Left ventricle myocardium inferior (tissue), 1 donor: ENCODE data around the gene C1QTNF3. TPM values are rescaled to one million over a fixed set of nuclear protein-coding genes. Genes with fewer than 3 reads are reported as not detected.

Source experiments
- DNase-seq: peaks from one replicate; pipeline ENCODE4 v3.0.0-alpha.2; 2020
- H3K27ac ChIP-seq: fragments of 200-600 bp; replicated peaks from 2 replicates; pipeline ENCODE4 v1.8.0; 2021
- H3K27me3 ChIP-seq: fragments of 200-600 bp; 2 replicates; pipeline ENCODE4 v1.8.0; 2021; ENCODE audit warnings: low read depth
- H3K36me3 ChIP-seq: fragments of 200-600 bp; 2 replicates; pipeline ENCODE4 v1.8.0; 2021
- H3K4me1 ChIP-seq: fragments of 200-600 bp; 2 replicates; pipeline ENCODE4 v1.8.0; 2021
- H3K4me3 ChIP-seq: fragments of 200-600 bp; 2 replicates; pipeline ENCODE4 v1.8.0; 2021; ENCODE audit warnings: mild to moderate bottlenecking, moderate library complexity
- H3K9me3 ChIP-seq: fragments of 200-600 bp; replicated peaks from 2 replicates; pipeline ENCODE4 v1.8.0; 2021
- intact Hi-C: fragments of 100-400 bp; cut with micrococcal nuclease; formaldehyde crosslinking; loops from one replicate; pipeline ENCODE4 v1.11.0; 2022
- total RNA-seq: library from RNA; stranded (reverse); fragmentation: NEBNext Ultra II Directional; extraction: Animal tissue kit (Norgen Biotek cat#: 25700); gene quantifications from one replicate; pipeline ENCODE4 v1.2.1, GENCODE V29; 2021
- TF ChIP-seq, protein P1 (sequence below): fragments of 200-600 bp; IDR thresholded peaks from 2 replicates; pipeline ENCODE4 v1.8.0; 2021; ENCODE audit warnings: antibody characterized with exemption, mild to moderate bottlenecking, borderline replicate concordance
- donor health status: DM: no; HTN: yes; CAD: no; lungs with severe emphysema.

C1QTNF3 gene
- total RNA-seq, 1 donor from 2014 or later = 0.49 TPM

DNA sequence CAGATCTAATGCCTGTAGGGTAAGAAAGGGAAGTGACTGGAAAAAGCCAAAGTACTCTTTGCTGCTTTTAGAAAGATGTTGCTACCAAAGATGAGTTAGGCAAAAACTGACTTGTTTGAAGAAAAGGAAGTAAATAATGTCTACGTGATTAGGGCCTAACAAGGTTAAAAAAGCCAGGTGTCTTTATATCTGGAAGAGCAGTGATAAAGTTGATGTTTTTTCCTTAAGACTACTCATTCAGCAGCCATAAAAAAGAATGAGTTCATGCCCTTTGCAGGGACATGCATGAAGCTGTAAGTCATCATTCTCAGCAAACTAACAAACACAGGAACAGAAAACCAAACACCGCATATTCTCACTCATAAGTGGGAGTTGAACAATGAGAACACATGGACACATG is 21.7 kb downstream of the C1QTNF3 start:
- TF ChIP-seq, protein P1, sequence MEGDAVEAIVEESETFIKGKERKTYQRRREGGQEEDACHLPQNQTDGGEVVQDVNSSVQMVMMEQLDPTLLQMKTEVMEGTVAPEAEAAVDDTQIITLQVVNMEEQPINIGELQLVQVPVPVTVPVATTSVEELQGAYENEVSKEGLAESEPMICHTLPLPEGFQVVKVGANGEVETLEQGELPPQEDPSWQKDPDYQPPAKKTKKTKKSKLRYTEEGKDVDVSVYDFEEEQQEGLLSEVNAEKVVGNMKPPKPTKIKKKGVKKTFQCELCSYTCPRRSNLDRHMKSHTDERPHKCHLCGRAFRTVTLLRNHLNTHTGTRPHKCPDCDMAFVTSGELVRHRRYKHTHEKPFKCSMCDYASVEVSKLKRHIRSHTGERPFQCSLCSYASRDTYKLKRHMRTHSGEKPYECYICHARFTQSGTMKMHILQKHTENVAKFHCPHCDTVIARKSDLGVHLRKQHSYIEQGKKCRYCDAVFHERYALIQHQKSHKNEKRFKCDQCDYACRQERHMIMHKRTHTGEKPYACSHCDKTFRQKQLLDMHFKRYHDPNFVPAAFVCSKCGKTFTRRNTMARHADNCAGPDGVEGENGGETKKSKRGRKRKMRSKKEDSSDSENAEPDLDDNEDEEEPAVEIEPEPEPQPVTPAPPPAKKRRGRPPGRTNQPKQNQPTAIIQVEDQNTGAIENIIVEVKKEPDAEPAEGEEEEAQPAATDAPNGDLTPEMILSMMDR = no peak
- intact Hi-C loops = no loop called here
- Histone ChIP-seq H3K4me3 (no peak overlapping the region), H3K9me3 (no peaks in the 10 kb centered on the region), H3K27ac (peak overlapping the region; percentile 35), H3K27me3 (no peaks in the 10 kb centered on the region), H3K4me1 (peaks cover 12% of the 10 kb centered on the region), H3K36me3 (peaks cover 11% of the 10 kb centered on the region)
- no peak for DNase-seq

DNA sequence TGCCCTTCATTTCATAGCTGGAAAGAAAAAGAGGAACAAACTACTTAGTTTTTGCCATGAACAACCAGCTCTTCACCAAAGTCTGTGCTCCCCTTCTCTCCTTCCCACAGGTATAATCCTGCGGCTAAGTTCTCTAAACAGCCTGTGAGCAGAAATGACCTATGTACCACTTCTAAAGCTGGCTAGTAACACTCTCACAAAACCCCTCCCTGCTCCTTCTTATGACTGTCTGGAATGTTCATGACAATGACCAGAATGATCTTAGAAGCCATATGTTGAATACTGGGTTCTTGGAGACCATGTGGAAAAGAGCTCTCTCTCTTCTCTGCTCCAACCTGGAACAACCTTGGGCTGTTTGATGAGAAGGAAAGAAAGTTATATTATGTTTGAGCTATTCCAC is 22.3 kb downstream of the C1QTNF3 start:
- intact Hi-C loops = no loop called here
- Histone ChIP-seq H3K9me3 (no peaks in the 10 kb centered on the region), H3K36me3 (peaks cover 11% of the 10 kb centered on the region)

DNA sequence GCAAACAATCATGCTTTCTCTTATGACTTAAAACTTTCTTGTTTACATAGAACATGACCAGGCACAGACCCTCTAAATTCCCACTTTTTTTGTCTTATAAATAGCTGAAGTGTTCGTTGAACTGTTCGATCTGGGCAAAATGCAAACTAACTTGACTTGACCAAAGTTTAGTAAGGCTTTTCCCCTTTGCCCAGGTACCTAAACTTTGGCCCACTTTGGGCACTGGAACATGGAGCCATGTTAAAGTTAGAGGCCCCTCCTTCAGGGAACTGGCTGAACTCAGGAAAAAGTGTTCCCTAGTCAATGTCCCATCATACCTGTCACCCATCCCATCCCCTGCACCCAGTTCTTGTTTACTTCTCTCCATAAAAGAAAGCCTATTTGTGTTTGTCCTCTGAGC is 25.8 kb downstream of the C1QTNF3 start:
- no peak overlapping the region for H3K4me3 ChIP-seq
- peaks cover 11% of the 10 kb centered on the region for H3K36me3 ChIP-seq
- TF ChIP-seq, protein P1 = no peak
- no peak overlapping the region for H3K27ac ChIP-seq
- intact Hi-C loops = no loop called here
- no peak for DNase-seq
- H3K4me1 ChIP-seq = peaks cover 18% of the 10 kb centered on the region
- H3K27me3 ChIP-seq = no peaks in the 10 kb centered on the region
- no peaks in the 10 kb centered on the region for H3K9me3 ChIP-seq

More for the DNA sequence above, 22.3 kb downstream of the C1QTNF3 start:
- TF ChIP-seq, protein P1 = no peak
- Histone ChIP-seq H3K27me3 (no peaks in the 10 kb centered on the region), H3K4me3 (no peak overlapping the region), H3K27ac (no peak overlapping the region), H3K4me1 (peaks cover 12% of the 10 kb centered on the region)
- no peak for DNase-seq

DNA sequence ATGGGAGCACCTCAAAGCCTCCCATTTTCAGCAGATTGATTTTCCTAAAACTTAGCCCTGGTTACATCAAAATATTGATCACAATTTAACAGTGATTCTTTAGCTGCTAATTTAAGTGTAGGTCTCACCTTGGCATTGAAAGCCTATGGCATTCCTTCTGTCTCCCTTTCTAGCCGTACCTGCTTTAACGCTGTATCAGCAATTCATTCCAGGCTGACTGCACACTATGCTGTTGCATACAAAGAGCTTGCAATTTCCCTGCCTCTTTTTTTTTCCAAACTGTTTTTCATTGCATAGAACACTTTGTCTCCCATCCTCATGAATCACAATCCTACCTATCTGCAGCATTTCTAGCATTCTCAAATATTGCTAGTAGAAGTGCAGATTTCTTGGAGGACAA is 26.3 kb downstream of the C1QTNF3 start:
- Histone ChIP-seq H3K36me3 (peaks cover 11% of the 10 kb centered on the region), H3K4me3 (no peak overlapping the region), H3K27me3 (no peaks in the 10 kb centered on the region), H3K27ac (no peak overlapping the region), H3K9me3 (no peaks in the 10 kb centered on the region), H3K4me1 (peaks cover 14% of the 10 kb centered on the region)
- no peak for DNase-seq
- TF ChIP-seq, protein P1 = no peak
- intact Hi-C loops = no loop called here

DNA sequence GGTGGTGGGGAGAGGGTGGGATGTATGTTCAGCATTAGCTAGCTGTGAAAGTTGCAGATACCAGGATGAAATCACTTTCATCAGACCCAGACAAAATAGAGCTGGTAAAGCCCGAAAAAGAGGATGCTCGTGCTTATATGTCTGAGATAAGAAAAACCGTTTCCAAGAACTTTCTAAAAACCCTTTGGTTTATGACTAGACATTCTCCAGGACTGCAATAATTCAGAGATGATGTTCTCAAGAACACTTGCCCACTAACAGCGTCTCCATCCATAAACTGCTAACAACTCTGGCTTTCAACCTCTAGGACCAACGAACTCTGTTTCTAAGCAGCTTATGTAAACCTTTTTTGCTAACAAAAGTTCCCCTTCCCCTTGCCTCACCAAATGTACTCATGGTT is 26.8 kb downstream of the C1QTNF3 start:
- peaks cover 11% of the 10 kb centered on the region for H3K36me3 ChIP-seq
- H3K4me3 ChIP-seq = no peak overlapping the region
- DNase-seq = no peak
- peaks cover 9% of the 10 kb centered on the region for H3K4me1 ChIP-seq
- H3K27me3 ChIP-seq = no peaks in the 10 kb centered on the region
- TF ChIP-seq, protein P1 = no peak
- intact Hi-C loops = no loop called here
- H3K9me3 ChIP-seq = no peaks in the 10 kb centered on the region
- no peak overlapping the region for H3K27ac ChIP-seq
